HEK293T (cell line): ENCODE results near the gene LSP1.

Source experiments
- ARNT ChIP-seq: fragments of 450-650 bp; IDR thresholded peaks from 2 replicates; pipeline ENCODE4 v1.6.1; 2017; ENCODE audit warnings: mild to moderate bottlenecking
- FOXA1 ChIP-seq: fragments of 450-650 bp; IDR thresholded peaks from 2 replicates; pipeline ENCODE4 v1.6.1; 2016; ENCODE audit warnings: mild to moderate bottlenecking
- FOXM1 ChIP-seq: fragments of 450-650 bp; IDR thresholded peaks from 2 replicates; pipeline ENCODE4 v1.6.1; 2017; ENCODE audit warnings: mild to moderate bottlenecking, borderline replicate concordance
- PKNOX1 ChIP-seq: fragments of 450-650 bp; IDR thresholded peaks from 2 replicates; pipeline ENCODE4 v1.6.1; 2016
- SUZ12 ChIP-seq: fragments of 450-650 bp; IDR thresholded peaks from 2 replicates; pipeline ENCODE4 v1.6.1; 2016; ENCODE audit warnings: mild to moderate bottlenecking

DNA sequence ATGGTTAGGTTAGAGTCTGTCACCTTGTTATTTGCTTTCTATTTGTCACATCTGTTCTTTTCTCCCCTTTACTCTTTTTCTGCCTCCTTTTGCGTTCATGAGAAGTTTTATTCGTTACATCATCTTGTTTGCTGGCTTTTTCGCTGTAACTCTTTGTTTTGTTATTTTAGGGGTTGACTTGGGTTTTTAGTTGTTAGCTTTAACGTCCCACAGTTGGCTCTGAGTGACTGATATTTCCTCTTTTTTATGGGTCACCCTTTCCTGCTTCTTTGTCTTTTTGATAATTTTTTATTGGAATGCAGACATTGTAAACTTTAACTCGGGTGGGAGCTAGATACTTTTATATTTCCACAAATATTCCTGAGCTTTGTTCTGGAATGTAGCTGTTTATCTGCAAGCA lies 53.3 kb downstream of the LSP1 start:
- no peak for TF ChIP-seq FOXA1
- TF ChIP-seq ARNT: no peak
- no peak for TF ChIP-seq FOXM1
- no peak for TF ChIP-seq SUZ12
- TF ChIP-seq PKNOX1: no peak
